GDM1 (cell line): Measurements from ENCODE around the gene FOXK2.

Experiments used
- DNase-seq: peaks from one replicate; lab custom pipeline; 2025; lab: John Stamatoyannopoulos, UW

The FOXK2 gene

DNA sequence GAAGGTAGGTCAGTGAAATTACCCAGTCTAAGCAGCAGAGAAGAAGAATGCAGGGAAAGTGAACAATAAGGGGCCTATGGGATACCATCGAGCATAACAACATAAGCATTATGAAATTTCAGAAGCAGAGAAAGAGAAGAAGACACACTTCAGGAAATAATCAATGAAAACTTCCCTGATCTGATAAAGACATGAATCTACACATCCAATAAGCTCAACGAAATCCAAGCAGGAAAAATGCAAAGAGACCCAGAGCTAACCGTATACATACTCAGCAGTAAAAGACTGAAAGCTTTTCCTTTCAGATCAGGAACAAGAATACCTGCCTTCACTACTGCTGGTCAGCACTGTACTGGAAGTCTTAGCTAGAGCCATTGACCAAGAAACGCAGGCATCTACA lies 90.1 kb downstream of the FOXK2 start:
- DNase-seq, result no peak

DNA sequence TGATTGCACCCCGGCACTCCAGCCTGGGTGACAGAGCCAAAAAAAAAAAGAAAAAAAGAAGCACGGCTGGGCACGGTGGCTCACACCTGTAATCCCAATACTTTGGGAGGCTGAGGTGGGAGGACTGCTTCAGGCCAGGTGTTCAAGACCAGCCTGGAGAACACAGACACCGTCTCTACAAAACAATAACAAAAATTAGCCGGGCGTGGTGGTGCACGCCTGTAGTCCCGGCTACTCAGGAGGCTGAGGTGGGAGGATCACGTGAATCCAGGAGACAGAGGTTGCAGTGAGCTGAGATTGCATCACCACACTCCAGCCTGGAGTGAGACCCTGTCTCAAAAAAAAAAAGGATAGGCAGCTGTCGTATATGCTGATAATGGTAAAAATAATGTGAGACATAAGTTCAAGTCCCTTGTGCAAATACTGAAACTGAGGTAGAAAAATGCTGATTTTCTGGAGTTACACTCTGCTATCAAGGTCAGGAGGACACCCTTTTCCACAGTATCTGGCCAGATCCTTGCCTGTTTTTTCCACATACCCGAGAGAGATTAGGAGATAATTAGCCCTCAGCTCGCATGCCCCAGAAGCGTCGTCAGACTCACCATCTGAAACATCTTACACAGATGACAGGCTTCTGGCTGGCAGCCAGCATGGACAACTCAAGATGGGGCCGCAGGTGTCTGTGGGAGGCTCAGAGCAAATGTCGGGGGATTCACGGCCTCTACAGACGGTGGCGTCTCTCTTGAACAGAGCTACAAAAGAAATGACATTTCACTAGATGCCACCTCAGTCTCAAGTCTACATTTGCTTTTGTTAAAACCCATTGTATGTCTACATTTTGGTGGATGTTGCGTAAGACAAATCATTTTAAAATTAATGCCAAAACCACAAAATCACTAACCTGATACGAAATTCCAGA lies 91.9 kb downstream of the FOXK2 start:
- no peak for DNase-seq

DNA sequence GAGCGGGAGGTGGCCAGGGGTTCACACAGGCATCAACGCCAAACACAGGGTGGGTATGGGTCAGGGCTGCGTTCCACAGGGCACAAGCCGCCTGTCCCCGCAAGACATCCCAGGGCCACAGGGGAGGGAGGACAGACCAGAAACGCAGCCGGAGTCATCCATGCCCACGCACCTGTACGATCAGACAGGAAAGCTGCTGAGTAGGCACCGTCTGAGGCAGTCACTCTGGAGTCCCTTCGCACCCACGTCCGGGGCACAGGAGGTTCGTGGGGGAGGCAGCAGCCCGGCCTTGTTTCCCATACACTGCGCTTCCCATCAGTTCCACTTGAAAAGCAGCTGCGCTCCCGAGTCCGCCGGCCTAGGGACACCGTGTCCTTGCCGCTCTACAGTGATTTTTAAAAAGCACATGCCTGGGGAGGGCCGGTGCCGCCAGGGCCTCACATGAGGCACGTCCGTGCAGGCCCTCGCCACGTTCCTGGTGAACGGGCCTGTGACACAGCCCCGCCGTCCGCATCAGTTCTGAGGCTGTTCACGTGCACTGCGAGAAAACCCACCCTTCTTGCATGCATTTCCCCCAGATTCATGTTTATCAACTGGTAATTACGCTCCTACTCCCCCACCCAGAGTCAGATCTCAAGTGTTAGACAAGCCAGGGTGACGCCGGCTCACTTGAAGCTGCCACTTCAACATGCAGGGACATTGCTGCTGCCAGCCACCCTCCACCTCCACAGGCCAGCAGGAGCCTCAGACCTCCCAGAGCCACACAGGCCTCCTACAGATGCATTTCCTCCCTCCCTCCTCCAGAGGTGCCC lies 94.0 kb downstream of the FOXK2 start:
- no peak for DNase-seq

- DNase-seq, result no peak
Measured at GRCh38 chr17:82614095-82614631, 94.6 kb downstream of the FOXK2 start.

- DNase-seq, result no peak
Measured at GRCh38 chr17:82615084-82616020, 95.8 kb downstream of the FOXK2 start.

- no peak for DNase-seq
Measured at GRCh38 chr17:82616021-82616711, 96.6 kb downstream of the FOXK2 start.

GRCh38 chr17:82619211-82619610 lies 99.7 kb downstream of the FOXK2 start:
- no peak for DNase-seq

GRCh38 chr17:82619641-82620040 lies 100.1 kb downstream of the FOXK2 start:
- no peak for DNase-seq

GRCh38 chr17:82623707-82624106 lies 104.2 kb downstream of the FOXK2 start:
- no peak for DNase-seq

- DNase-seq, result no peak
Measured at GRCh38 chr17:82627405-82627804, 107.9 kb downstream of the FOXK2 start.

DNA sequence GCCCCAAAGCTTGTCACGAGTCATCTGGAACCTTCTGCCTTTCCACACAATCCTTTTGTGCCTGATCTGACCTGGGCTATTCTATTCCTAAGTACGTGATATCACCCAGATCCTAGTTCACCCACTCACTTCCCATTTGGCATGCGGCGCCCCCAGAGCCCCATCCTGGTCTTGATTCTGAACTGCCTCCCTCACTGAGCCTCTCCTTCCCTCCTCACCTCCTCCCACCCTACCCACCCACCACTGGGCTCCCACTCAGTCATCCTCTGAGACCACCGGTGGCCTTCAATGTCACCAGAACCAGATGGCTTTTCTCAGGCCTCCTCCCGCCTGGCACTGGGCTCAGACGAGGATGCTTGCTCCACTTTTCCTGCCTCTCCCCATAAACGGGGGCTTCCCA lies 110.2 kb downstream of the FOXK2 start:
- no peak for DNase-seq

GRCh38 chr17:82630212-82630611 lies 110.7 kb downstream of the FOXK2 start:
- no peak for DNase-seq

GRCh38 chr17:82631544-82631943 lies 112.0 kb downstream of the FOXK2 start:
- DNase-seq, result no peak

- no peak for DNase-seq
Measured at GRCh38 chr17:82632451-82632850, 112.9 kb downstream of the FOXK2 start.

- DNase-seq, result no peak
Measured at GRCh38 chr17:82633343-82633742, 113.8 kb downstream of the FOXK2 start.

DNA sequence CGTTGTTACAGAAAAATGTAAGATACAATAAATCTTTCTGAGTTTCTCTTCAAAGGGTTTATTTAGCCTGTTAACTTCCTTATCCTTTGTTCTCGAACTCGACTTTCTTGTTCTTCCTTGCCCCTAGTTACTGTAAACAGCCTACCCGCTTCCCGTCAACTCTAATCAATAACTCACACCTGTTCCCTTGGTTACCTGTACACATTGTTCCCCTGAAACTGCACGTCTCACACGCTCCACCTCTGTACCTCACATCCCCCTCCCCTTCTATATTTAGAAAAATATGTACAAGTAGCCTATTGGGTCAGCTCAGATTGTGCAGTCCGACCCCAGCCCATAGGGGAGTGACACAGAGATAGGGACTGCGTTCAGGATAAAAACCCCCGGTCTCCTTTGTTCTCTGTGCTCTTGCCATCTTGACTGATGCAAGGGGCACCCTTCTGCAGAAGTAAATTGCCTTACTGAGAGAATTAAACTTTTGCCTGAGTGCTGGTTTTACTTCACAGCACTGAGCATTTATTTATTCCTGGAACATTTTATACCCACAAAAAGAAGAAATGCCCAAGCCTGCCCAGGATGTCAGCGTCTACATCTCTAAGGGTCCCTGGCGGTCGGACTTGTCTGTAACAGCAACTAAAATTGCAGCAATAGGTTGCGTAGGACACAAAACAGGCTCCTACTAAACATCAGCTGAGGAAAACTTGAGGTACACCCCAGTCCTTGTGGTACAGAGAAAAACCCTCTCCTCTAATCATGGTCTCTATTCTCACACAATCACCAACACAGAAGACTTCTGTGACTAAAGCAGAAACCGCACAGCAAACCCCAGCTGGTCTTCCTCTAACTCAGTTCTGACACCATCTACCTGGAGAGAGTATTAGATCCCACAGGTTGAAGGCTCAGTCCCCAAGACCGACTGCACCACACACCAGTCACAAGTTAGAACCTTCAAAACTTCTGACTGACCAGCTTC lies 117.4 kb downstream of the FOXK2 start:
- DNase-seq, result no peak

DNA sequence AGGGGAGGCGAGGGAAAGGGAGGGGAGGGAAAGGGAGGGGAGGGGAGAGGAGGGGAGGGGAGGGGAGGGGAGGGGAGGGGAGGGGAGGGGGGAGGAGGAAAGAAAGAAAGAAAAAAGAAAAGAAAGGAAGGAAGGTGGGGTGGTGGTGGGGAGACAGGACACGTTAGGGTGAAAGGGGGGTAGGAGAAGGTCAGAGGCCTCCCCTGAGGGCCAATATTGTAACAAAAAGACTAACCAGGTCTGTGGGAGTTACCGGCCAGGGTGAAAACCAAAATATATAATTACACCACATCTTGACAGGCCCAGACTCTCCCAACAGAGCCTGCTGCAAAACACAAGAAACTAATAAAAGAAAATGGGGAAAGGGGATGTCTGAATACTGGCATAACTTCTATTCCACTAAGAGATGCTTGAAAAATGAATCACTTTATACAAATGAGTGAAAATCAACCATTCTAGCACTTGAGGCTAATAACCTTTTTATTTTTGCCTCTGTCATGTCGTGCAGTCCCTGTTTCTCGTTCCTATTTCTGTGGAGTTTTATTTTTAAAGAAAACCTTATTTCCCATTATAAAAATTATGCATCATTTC lies 118.7 kb downstream of the FOXK2 start:
- no peak for DNase-seq

DNA sequence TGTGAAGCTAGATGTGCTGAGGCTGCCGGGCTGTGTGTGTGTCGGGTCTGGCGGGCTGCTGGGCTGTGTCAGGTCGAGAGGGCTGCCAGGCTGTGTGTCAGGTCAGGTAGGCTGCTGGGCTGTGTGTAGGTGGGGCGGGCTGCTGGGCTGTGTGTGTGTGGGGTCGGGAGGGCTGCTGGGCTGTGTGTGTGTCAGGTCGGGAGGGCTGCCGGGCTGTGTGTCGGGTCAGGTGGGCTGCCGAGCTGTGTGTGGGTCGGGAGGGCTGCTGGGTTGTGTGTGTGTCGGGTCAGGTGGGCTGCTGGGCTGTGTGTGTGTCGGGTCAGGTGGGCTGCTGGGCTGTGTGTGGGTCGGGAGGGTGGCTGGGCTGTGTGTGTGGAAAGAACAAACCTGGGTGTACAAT lies 120.1 kb downstream of the FOXK2 start:
- DNase-seq, result no peak

DNA sequence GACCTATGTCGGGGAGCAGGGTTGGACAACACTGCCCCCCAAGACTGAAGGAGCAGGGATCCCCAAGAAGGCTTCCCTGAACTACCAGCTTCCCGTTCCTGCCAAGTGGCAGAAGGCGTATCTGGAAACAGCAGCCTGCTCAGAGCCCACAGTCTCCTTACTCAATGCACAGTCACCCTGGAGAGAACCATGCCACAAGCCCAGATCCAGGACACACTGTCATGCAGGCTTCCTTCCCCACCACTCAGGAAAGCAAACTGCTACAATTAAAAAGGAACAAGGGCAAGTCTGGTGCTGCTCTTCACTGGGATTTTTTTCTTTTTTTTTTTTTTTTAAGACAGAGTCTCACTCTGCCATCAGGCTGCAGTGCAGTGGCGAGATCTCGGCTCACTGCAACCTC lies 120.5 kb downstream of the FOXK2 start:
- DNase-seq, result peak; percentile 77

GRCh38 chr17:82642022-82642421 lies 122.5 kb downstream of the FOXK2 start:
- DNase-seq, result no peak
